Neural cell (in vitro differentiated cells): ENCODE data around the gene NEDD4L.

Source experiments
- EP300 ChIP-seq: fragments of 450-650 bp; conservative IDR thresholded peaks from 2 replicates; pipeline ENCODE4 v1.6.1; 2014; ENCODE audit warnings: antibody characterized with exemption, mild to moderate bottlenecking, moderate library complexity; ENCODE audit not compliant: poor library complexity, severe bottlenecking
- EZH2 ChIP-seq: fragments of 200-600, 300-800 bp; shearing (Covaris generic), sonication (generic); IDR thresholded peaks from 2 replicates; pipeline ENCODE4 v1.6.1; 2014; ENCODE audit warnings: antibody characterized with exemption, low read length, borderline replicate concordance, mild to moderate bottlenecking; ENCODE audit not compliant: insufficient read depth, poor library complexity, severe bottlenecking
- MXI1 ChIP-seq: fragments of 450-650 bp; conservative IDR thresholded peaks from 2 replicates; pipeline ENCODE4 v1.6.1; 2014; ENCODE audit warnings: antibody characterized with exemption, mild to moderate bottlenecking; ENCODE audit not compliant: poor library complexity, severe bottlenecking
- POLR2AphosphoS5 ChIP-seq: IDR thresholded peaks from 2 replicates; pipeline ENCODE4 v1.6.1; 2012
- RAD21 ChIP-seq: fragments of 450-650 bp; conservative IDR thresholded peaks from 2 replicates; pipeline ENCODE4 v1.6.1; 2014; ENCODE audit warnings: antibody characterized with exemption, mild to moderate bottlenecking, moderate library complexity
- REST ChIP-seq: IDR thresholded peaks from 2 replicates; pipeline ENCODE4 v1.6.1; 2012; ENCODE audit warnings: borderline replicate concordance
- SMC3 ChIP-seq: fragments of 450-650 bp; conservative IDR thresholded peaks from 2 replicates; pipeline ENCODE4 v1.6.1; 2014; ENCODE audit warnings: antibody characterized with exemption, mild to moderate bottlenecking, moderate library complexity; ENCODE audit not compliant: poor library complexity
- TAF1 ChIP-seq: IDR thresholded peaks from 2 replicates; pipeline ENCODE4 v1.6.1; 2012; ENCODE audit warnings: low read depth
- TF ChIP-seq, protein P1 (sequence below): fragments of 450-650 bp; IDR thresholded peaks from 2 replicates; pipeline ENCODE4 v1.5.1; 2014; ENCODE audit warnings: antibody characterized with exemption, mild to moderate bottlenecking, moderate library complexity; ENCODE audit not compliant: poor library complexity, severe bottlenecking

DNA sequence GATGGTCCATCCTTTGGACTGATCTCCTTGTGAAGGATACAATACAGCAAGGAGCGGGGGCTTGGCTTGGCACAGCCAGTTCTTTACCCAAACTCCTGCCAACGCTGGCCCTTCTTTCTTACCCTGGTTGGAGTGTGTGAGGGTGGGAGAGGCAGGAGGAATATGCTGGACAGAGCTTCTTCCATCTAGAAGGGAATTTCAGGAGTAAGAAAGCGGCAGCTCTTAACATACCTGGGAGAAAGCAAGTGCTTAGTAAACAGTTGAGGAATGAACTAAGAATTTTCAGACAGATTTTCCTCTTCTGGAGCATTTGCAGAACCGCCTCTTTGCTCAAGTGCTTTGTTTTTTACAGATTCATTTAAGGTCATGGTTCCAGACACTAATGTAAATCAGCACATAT lies 72.8 kb downstream of the NEDD4L start:
- TF ChIP-seq, protein P1, sequence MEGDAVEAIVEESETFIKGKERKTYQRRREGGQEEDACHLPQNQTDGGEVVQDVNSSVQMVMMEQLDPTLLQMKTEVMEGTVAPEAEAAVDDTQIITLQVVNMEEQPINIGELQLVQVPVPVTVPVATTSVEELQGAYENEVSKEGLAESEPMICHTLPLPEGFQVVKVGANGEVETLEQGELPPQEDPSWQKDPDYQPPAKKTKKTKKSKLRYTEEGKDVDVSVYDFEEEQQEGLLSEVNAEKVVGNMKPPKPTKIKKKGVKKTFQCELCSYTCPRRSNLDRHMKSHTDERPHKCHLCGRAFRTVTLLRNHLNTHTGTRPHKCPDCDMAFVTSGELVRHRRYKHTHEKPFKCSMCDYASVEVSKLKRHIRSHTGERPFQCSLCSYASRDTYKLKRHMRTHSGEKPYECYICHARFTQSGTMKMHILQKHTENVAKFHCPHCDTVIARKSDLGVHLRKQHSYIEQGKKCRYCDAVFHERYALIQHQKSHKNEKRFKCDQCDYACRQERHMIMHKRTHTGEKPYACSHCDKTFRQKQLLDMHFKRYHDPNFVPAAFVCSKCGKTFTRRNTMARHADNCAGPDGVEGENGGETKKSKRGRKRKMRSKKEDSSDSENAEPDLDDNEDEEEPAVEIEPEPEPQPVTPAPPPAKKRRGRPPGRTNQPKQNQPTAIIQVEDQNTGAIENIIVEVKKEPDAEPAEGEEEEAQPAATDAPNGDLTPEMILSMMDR, result no peak
- TF ChIP-seq EZH2 (no peak), MXI1 (no peak), RAD21 (no peak), POLR2AphosphoS5 (no peak), TAF1 (no peak), EP300 (no peak), SMC3 (no peak), REST (no peak)
